Smooth muscle cell of the umbilical artery (primary cell): ENCODE data around the gene COL1A2. TPM values are rescaled to one million over a fixed set of nuclear protein-coding genes. Genes with fewer than 3 reads are reported as not detected.

Experiments
- total RNA-seq: library from RNA; depleted of rRNA; stranded (reverse); fragments of >200 nt; gene quantifications from 2 replicates; pipeline ENCODE4 v1.2.3, GENCODE V29; 2014

Gene COL1A2
- 7,304 and 14,627 TPM in 2 replicates for total RNA-seq

GRCh38 chr7:94394437-94395140 is at the start of gene COL1A2:
TSS of gene COL1A2 (plus strand) at chr7:94394895. CDS start at chr7:94395032, 137 bp downstream.

Other genes with a start within 250 kb of the COL1A2 start
- gene CASD1, start 114.9 kb downstream of the COL1A2 start, total RNA-seq: 15.4 and 19.3 TPM in 2 replicates